ENCODE results near the gene SLC25A5.

The SLC25A5 gene

GRCh38 chrX:119512146-119512800 lies 44.0 kb downstream of the SLC25A5 start:
- peak; percentile 16 for DNase-seq

- DNase-seq: peak; percentile 49
These were observed 48.0 kb downstream of the SLC25A5 start for GRCh38 chrX:119516157-119516702.

GRCh38 chrX:119518371-119518770 lies 50.1 kb downstream of the SLC25A5 start:
- DNase-seq: no peak
